Activated CD4-positive, CD25-positive, alpha-beta regulatory T cell treated with anti-CD3 and anti-CD28 coated beads, Interleukin-2, amount 50 U/mL, for 16 hours (primary cell): ENCODE data around the gene BARX2.

Experiments used
- DNase-seq: peaks from one replicate; pipeline ENCODE4 v3.0.0-alpha.2; 2020; ENCODE audit warnings: low read depth, low spot score

Gene BARX2

GRCh38 chr11:129373489-129373953 lies 2.1 kb upstream of the BARX2 start:
- DNase-seq, result no peak

- DNase-seq, result no peak
Observed at GRCh38 chr11:129374081-129374992, 1.3 kb upstream of the BARX2 start.

GRCh38 chr11:129374993-129375750 lies 476 bp upstream of the BARX2 start:
- no peak for DNase-seq

- no peak for DNase-seq
Observed at GRCh38 chr11:129376658-129377341, 1.2 kb downstream of the BARX2 start.

- DNase-seq, result no peak
Observed at GRCh38 chr11:129377739-129378138, 2.1 kb downstream of the BARX2 start.

DNA sequence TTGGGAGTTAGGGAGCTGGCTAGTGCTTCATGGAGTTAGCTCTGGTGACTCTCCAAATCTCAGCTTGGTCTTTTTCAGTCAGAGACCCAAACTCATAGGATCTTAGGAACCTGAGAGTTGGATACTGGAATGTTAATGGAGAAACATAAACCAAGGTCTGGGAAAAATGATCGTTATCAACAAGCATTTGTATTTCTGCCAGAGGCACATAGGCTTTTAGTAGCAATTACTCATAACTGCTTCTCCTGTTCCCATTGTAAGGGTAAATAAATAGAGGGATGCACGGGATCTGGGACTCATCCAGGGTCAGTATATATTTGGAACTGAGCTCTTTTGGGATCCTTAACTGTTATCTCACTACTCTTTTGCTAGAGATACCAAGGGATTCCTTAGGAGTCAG lies 4.8 kb downstream of the BARX2 start:
- no peak for DNase-seq

GRCh38 chr11:129382583-129382982 lies 6.9 kb downstream of the BARX2 start:
- DNase-seq, result no peak

DNA sequence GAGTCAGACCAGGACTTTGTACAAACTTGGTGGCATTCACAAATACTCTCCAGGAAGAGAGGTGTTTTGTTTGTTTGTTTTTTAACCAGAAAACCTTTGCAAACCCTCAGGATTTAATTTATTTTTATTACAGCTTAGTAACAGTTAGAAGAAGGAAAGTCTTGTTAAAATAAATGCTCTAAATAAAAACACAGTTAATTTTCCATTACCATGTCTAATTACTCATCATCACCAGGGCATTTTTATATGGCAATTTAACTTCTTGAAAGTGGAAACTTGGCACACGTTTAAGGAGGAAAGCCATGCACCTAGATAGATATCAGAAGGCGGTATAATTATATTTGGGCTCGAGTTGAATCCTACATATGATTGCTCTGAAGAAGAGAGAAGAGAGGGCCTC lies 7.4 kb downstream of the BARX2 start:
- no peak for DNase-seq

GRCh38 chr11:129383502-129383901 lies 7.9 kb downstream of the BARX2 start:
- no peak for DNase-seq

DNA sequence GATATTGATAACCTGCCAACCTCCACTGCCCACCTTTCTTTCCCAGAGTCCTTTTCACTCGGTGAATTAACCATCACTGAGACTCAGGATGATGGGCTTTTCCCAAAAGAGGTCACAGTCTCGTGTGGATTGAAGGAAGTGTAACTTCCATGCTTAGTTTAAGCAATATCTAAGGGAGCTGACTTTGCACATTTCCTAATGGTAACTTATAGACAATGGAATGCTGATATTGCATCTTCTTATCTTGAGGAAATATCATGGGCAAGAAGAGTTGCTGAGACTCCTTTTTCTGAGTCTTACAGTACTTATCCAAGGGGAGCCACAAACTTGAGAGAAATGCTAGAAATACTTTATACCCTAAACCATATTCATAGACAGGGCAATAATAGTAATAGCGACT lies 8.8 kb downstream of the BARX2 start:
- DNase-seq, result no peak

- DNase-seq, result no peak
Observed at GRCh38 chr11:129385801-129386200, 10.2 kb downstream of the BARX2 start.

DNA sequence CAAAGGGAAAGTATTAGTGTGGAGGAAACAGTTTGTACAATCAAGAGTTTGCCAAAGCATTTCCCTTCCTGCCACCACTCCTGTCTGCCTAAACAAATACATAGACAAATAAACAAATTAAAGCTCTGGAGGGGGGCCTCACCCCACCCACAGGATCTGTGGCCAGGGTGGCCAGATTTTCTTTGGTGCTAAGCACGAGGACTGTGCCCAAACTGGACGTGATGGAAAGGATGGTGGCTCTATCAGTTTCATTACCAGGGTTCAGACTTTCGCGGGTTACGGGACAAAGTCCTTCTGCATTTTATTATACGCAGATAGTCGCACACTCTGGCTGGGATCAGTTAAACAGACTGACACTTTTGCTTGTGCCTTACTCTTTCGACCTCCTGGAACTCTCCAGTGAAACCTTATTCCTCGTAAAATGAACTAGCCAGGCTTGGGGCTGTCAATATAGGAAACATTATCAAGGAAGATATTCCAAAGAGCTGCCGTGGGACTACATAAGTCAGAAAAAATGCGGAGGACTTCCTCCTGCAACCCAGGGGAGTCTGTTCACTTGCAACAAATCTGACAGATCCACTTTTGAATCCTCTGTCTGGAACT lies 11.2 kb downstream of the BARX2 start:
- DNase-seq, result no peak

DNA sequence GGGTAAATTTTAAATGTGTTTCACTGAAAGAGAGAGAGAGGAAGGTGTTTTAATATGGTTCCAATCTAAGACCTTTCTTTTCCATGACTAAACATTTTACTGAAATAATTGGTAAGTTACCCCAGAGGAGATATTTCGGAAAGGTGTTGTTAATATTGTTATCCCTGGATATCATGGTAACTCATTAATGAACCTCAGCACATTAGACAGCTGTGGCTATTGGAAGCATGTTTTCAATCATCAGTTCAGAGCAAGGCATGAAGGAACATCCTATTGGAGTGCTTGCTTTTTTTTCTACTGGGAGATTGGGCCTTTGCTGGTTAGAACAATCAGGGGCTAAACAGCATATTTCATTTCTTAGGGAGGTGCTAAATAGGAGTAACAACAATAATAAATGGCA lies 11.8 kb downstream of the BARX2 start:
- DNase-seq, result no peak

DNA sequence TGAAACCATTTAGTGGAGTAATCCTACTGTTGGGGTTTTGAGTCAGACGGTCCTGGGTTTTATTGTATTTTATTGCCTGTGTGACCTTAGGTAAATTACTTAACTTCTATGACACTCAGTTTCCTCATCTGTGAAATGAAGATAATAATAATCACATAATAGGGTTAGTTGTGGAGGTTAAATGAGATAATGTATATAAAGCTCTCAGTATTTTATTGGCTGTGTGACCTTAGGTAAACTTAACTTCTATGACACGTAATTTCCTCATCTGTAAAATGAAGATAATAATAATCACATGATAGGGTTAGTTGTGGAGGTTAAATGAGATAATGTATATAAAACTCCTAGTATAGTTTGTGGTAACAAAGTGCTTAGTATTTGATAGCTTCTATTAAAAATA lies 13.2 kb downstream of the BARX2 start:
- DNase-seq, result no peak

DNA sequence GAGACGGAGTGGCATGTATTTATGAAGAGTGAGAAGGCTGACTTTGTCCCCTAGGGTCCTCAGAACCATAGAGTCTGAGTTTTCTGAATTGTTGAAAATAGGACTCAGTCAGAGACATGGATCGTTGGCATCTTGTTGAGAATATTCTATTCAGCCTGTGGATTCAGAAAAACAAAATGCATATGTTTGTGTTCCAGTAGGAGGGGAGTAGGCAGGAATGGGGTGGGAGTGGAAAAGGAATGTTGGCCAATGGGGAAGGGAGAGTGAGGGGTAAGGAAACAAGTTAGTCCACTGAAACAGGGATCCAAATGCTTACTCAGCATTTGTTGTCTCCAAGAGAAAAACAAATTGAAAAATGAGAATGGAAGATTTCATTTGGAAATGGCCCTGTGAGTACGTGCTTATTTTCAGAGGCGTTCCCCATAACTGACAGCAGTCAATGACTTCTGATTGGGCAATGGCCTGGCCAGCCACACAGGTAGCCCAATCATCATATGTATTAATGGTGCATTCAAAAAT lies 14.7 kb downstream of the BARX2 start:
- no peak for DNase-seq

- DNase-seq, result no peak
Observed at GRCh38 chr11:129391360-129391759, 15.7 kb downstream of the BARX2 start.

GRCh38 chr11:129391821-129392220 lies 16.2 kb downstream of the BARX2 start:
- no peak for DNase-seq

- DNase-seq, result no peak
Observed at GRCh38 chr11:129392995-129393394, 17.3 kb downstream of the BARX2 start.

DNA sequence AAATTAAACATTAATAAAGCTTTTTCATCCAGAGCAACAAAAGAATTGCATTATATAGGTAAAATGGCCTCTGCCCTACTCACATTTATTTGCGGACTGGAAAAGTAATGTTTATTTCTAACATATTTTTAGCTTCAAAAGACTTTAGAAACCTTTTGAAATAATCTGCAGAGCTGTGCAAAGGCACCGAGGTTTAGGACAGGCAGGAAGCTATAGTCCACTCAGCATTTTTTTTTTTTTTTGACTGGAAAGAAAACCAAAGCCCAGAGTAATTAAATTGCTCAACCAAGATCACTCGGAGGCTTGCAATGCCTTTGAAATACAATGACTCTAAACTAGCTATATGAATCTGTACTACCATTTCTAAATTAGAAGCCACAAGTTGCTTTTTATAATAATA lies 19.1 kb downstream of the BARX2 start:
- no peak for DNase-seq

DNA sequence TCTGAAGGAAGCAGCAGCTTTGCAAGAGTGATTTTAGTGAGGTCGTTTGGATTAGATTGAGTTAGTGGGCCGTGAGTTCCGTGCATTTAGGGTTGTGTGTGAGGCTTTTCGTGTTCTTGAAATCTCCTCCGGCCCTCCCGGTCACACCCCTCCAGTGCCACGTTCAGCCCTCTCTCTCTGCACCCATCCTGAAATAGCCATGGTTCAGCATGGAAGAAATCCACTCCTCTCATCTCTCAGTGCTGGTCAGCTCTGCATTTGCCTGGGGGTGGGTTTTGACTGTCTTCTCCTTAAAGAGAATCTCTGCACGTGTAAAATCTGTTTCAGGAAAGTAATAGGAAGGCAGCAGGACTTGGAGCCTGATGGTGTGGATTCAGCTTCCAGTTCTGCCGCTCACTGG lies 19.8 kb downstream of the BARX2 start:
- no peak for DNase-seq

- no peak for DNase-seq
Observed at GRCh38 chr11:129395883-129396282, 20.2 kb downstream of the BARX2 start.

- no peak for DNase-seq
Observed at GRCh38 chr11:129396454-129396853, 20.8 kb downstream of the BARX2 start.
